ENCODE measurements around the gene PVALEF. TPM values are rescaled to one million over a fixed set of nuclear protein-coding genes. Genes with fewer than 3 reads are reported as not detected.

The PVALEF gene
- total and polyA plus RNA-seq, 2 of the 13 experiments (the other 11 are each of a cell fraction or from before 2014, with no cell fraction given) = 0.18 TPM

GRCh38 chr17:81164371-81165245 lies 699 bp upstream of the PVALEF start (continued):
- TF ChIP-seq RXRB (CRISPR knock-in tag; IDR thresholded peaks at IDR 0.05; ENCODE audit: borderline replicate concordance) (no peak), ZNF747 (CRISPR knock-in tag; IDR thresholded peaks at IDR 0.05; ENCODE audit: borderline replicate concordance) (no peak), MYNN (CRISPR knock-in tag; IDR thresholded peaks at IDR 0.05; ENCODE audit: low read depth) (no peak), PTBP1 (IDR thresholded peaks at IDR 0.05; ENCODE audit: low read depth, low read length, poor library complexity, severe bottlenecking) (no peak), ZNF318 (CRISPR knock-in tag; IDR thresholded peaks at IDR 0.05) (peak; percentile 64; the same call in 1 of the 2 replicates), ZBTB20 (CRISPR knock-in tag; IDR thresholded peaks at IDR 0.05; ENCODE audit: borderline replicate concordance, low read depth) (no peak), HNRNPUL1 (IDR thresholded peaks at IDR 0.05; ENCODE audit: low read depth, low read length) (no peak)
